GM12878 (cell line): ENCODE results near the gene ZNF83. TPM values are rescaled to one million over a fixed set of nuclear protein-coding genes. Genes with fewer than 3 reads are reported as not detected.

Source experiments
- ATAC-seq: fragments of 200-7000 bp; cut with Tn5 transposase; 3 replicates; pipeline ENCODE4 v1.9.1; 2020; ENCODE audit warnings: mild to moderate bottlenecking, moderate library complexity
- BruUV-seq: library from RNA; stranded (reverse); fragments of 400-500 nt; replicated peaks from 2 replicates; lab custom pipeline; 2021; lab: Mats Ljungman, UMichigan
- CTCF ChIA-PET: fragments of 300-600 bp; sonication (Branson Sonifier 250); formaldehyde crosslinking; extraction: SDS; loops from one replicate; lab custom pipeline; 2021; ENCODE audit warnings: inconsistent platforms; lab: Yijun Ruan, JAX
- POLR2A ChIA-PET: fragments of 350-600 bp; formaldehyde crosslinking; extraction: SDS; loops from one replicate; lab custom pipeline; 2021; ENCODE audit warnings: inconsistent platforms; lab: Charles Lee
- RAD21 ChIA-PET: fragments of 300-600 bp; sonication (Branson Sonifier 250); formaldehyde crosslinking; loops from one replicate; lab custom pipeline; 2023; ENCODE audit warnings: antibody characterized with exemption; ENCODE audit not compliant: unreplicated experiment; lab: Charles Lee
- SMC1A ChIA-PET: fragments of 300-600 bp; sonication (Branson Sonifier 250); formaldehyde crosslinking; loops from one replicate; lab custom pipeline; 2023; ENCODE audit not compliant: unreplicated experiment, uncharacterized antibody; lab: Charles Lee
- DNase-seq: peaks from one replicate; pipeline ENCODE4 v3.0.0-alpha.2; 2011; ENCODE audit warnings: low read depth, low spot score
- FAIRE-seq: peaks from 3 replicates; lab custom pipeline; 2011; peaks lifted over from hg19 to GRCh38; lab: Jason Lieb, UNC
- H2AFZ ChIP-seq: 2 replicates; pipeline ENCODE4 v1.6.0; 2011; ENCODE audit warnings: low read depth, low read length, control low read depth; ENCODE audit not compliant: control insufficient read depth
- H3K27ac ChIP-seq: 2 replicates; pipeline ENCODE4 v1.5.1; 2011; ENCODE audit warnings: control low read depth; ENCODE audit not compliant: control insufficient read depth, insufficient read depth
- H3K27me3 ChIP-seq, 2 experiments: replicated peaks in 1 of 2; 2 replicates each; pipeline versions ENCODE4 v1.6.0 to v1.6.1; 2011; ENCODE audit warnings: low read length in 1 of 2; ENCODE audit not compliant: control insufficient read depth in 2 of 2, insufficient read depth in 2 of 2
- H3K36me3 ChIP-seq, 2 experiments: 2 replicates each; pipeline ENCODE4 v1.5.1; 2011; ENCODE audit warnings: low read length in 1 of 2; ENCODE audit not compliant: control insufficient read depth in 2 of 2, insufficient read depth in 2 of 2
- H3K4me1 ChIP-seq: 2 replicates; pipeline ENCODE4 v1.6.1; 2011; ENCODE audit warnings: mild to moderate bottlenecking, low read length, moderate library complexity, mixed read lengths; ENCODE audit not compliant: control insufficient read depth, insufficient read depth
- H3K4me2 ChIP-seq: 2 replicates; pipeline ENCODE4 v1.6.0; 2011; ENCODE audit warnings: control low read depth; ENCODE audit not compliant: control insufficient read depth, insufficient read depth
- H3K4me3 ChIP-seq: fragments of 200-600 bp; sonication (generic); 2 replicates; pipeline ENCODE4 v1.5.1; 2016
- H3K79me2 ChIP-seq: 2 replicates; pipeline ENCODE4 v1.6.0; 2011; ENCODE audit warnings: low read length; ENCODE audit not compliant: control insufficient read depth, insufficient read depth
- H3K9ac ChIP-seq: 2 replicates; pipeline ENCODE4 v1.8.0; 2011; ENCODE audit warnings: low read length, control low read depth, mixed read lengths; ENCODE audit not compliant: control insufficient read depth, insufficient read depth
- H3K9me3 ChIP-seq: replicated peaks from 3 replicates; pipeline ENCODE4 v1.5.1; 2011; ENCODE audit warnings: mild to moderate bottlenecking, low read length; ENCODE audit not compliant: control insufficient read depth, insufficient read depth
- H4K20me1 ChIP-seq: 2 replicates; pipeline ENCODE4 v1.6.0; 2011; ENCODE audit not compliant: control insufficient read depth, insufficient read depth
- CHD1 ChIP-seq: IDR thresholded peaks from 2 replicates; pipeline ENCODE4 v1.6.1; 2012; ENCODE audit warnings: low read depth, low read length, improper control_type of control experiment
- CHD2 ChIP-seq: IDR thresholded peaks from 2 replicates; pipeline ENCODE4 v1.6.1; 2011; ENCODE audit warnings: low read depth, low read length, improper control_type of control experiment, borderline replicate concordance
- ESRRA ChIP-seq: IDR thresholded peaks from 2 replicates; pipeline ENCODE4 v1.6.1; 2012; ENCODE audit warnings: mild to moderate bottlenecking, low read length, improper control_type of control experiment
- HCFC1 ChIP-seq: fragments of 150-350 bp; IDR thresholded peaks from 2 replicates; pipeline ENCODE4 v1.6.1; 2014; ENCODE audit warnings: low read length
- MXI1 ChIP-seq: fragments of 150-350 bp; IDR thresholded peaks from 2 replicates; pipeline ENCODE4 v1.6.1; 2011; ENCODE audit warnings: low read depth, mild to moderate bottlenecking, inconsistent platforms, low read length, improper control_type of control experiment
- NRF1 ChIP-seq: conservative IDR thresholded peaks from 2 replicates; pipeline ENCODE4 v1.6.1; 2011; ENCODE audit warnings: mild to moderate bottlenecking, low read depth, low read length, improper control_type of control experiment
- YY1 ChIP-seq: IDR thresholded peaks from 2 replicates; pipeline ENCODE4 v1.6.1; 2011; ENCODE audit warnings: low read depth, mild to moderate bottlenecking, low read length
- WGBS: methylation state at CpG from one replicate; pipeline ENCODE4 v1.1.6; 2016; ENCODE audit warnings: low lambda C conversion rate; ENCODE audit not compliant: insufficient replicate concordance, insufficient coverage; ENCODE audit errors: missing lambda C conversion rate; 5-methylcytosine and 5-hydroxymethylcytosine counted together
- in situ Hi-C: fragments of 300-500 bp; cut with MboI; formaldehyde crosslinking; loops from 9 replicates; pipeline ENCODE4 v1.14.3; 2018; ENCODE audit warnings: mixed read lengths
- intact Hi-C: fragments of 100-400 bp; cut with micrococcal nuclease; formaldehyde crosslinking; loops from one replicate; pipeline ENCODE4 v1.14.2; 2022; ENCODE audit not compliant: unreplicated experiment
- polyA plus RNA-seq, 11 experiments: library from polyadenylated mRNA; depleted of rRNA in 4 of 11; unstranded in 6 of 11; stranded (reverse) in 5 of 11; fragments of >200 nt; fragmentation: Nextera tagmentation in 4 of 11; fragmentation: Illumina TruSeq in 1 of 11; extraction: Ambion mirVana in 4 of 11; extraction: Trizol in 1 of 11; gene quantifications; 1 replicate in 1 of 11; 2 replicates in 10 of 11; pipeline versions ENCODE4 v1.2.1 to v1.2.3, GENCODE V29; 2011 to 2016; ENCODE audit warnings: inconsistent platforms in 2 of 11, missing spikeins in 2 of 11, low read depth in 1 of 11
- total RNA-seq, 4 experiments: library from RNA; depleted of rRNA in 3 of 4; stranded (reverse); fragments of >200 nt in 3 of 4; fragmentation: Illumina TruSeq in 1 of 4; extraction: Trizol in 1 of 4; gene quantifications; 2 replicates each; pipeline versions ENCODE4 v1.2.1 to v1.2.3, GENCODE V29; 2013 to 2021
- TF ChIP-seq, protein P1 (sequence below): IDR thresholded peaks from 2 replicates; pipeline ENCODE4 v1.6.1; 2012; ENCODE audit warnings: low read depth, low read length, improper control_type of control experiment
- TF ChIP-seq, protein P2 (sequence below): fragments of 450-650 bp; IDR thresholded peaks from 2 replicates; pipeline ENCODE4 v1.6.1; 2018; ENCODE audit warnings: mild to moderate bottlenecking, low read depth, moderate library complexity; ENCODE audit not compliant: partially characterized antibody
- TF ChIP-seq, protein P3 (sequence below): fragments of 450-650 bp; IDR thresholded peaks from 2 replicates; pipeline ENCODE4 v1.6.1; 2014; ENCODE audit warnings: mild to moderate bottlenecking

The ZNF83 gene
- total and polyA plus RNA-seq, 10 of the 15 experiments (the other 5 are each of a cell fraction or from before 2014, with no cell fraction given): 9.9 to 90.1 (median 18.7) TPM

DNA sequence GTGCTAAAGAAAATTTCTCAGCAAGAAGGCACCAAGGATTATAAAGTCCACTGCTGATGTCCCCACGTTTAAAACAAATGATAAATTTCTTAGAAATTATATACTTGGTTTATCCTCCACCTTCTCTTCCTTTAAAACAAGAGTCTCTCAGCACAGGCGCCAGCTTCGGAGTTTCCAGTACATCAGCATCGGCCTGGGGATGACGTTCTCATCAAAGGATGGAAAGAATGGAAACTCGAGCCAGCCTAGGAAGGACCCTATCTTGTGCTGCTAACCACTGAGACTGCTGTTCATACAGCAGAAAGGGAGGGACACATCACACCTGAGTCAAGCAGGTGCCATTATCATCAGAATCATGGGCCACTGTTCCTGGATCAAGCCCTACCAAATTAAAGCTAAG is 29.8 kb upstream of the ZNF83 start:
- H3K36me3 ChIP-seq: peaks cover 0 to 2% of the 10 kb centered on the region in 2 experiments; a peak in 1 of 4 replicates

DNA sequence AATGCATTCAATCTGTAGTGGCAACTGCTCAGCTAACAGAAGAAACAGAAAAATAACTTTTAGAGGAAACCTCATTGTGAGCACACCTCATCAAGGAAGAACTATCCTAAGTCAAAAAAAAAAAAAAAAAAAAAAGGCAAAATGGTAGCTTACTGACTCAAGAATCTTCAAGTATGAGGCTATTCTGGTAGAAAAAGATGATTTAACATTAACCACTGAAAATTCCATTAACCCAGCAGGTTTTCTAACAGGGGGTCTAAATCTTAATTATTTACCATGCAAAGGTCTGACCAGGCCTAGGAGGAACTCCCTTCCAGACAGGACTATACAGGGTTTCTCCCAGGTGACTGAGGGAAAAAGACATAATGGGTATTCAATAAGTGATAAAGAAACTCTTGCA is 28.4 kb upstream of the ZNF83 start:
- no peak for TF ChIP-seq ESRRA
- TF ChIP-seq CHD2: no peak
- TF ChIP-seq, protein P1, sequence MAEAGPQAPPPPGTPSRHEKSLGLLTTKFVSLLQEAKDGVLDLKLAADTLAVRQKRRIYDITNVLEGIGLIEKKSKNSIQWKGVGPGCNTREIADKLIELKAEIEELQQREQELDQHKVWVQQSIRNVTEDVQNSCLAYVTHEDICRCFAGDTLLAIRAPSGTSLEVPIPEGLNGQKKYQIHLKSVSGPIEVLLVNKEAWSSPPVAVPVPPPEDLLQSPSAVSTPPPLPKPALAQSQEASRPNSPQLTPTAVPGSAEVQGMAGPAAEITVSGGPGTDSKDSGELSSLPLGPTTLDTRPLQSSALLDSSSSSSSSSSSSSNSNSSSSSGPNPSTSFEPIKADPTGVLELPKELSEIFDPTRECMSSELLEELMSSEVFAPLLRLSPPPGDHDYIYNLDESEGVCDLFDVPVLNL: no peak
- TF ChIP-seq, protein P2, sequence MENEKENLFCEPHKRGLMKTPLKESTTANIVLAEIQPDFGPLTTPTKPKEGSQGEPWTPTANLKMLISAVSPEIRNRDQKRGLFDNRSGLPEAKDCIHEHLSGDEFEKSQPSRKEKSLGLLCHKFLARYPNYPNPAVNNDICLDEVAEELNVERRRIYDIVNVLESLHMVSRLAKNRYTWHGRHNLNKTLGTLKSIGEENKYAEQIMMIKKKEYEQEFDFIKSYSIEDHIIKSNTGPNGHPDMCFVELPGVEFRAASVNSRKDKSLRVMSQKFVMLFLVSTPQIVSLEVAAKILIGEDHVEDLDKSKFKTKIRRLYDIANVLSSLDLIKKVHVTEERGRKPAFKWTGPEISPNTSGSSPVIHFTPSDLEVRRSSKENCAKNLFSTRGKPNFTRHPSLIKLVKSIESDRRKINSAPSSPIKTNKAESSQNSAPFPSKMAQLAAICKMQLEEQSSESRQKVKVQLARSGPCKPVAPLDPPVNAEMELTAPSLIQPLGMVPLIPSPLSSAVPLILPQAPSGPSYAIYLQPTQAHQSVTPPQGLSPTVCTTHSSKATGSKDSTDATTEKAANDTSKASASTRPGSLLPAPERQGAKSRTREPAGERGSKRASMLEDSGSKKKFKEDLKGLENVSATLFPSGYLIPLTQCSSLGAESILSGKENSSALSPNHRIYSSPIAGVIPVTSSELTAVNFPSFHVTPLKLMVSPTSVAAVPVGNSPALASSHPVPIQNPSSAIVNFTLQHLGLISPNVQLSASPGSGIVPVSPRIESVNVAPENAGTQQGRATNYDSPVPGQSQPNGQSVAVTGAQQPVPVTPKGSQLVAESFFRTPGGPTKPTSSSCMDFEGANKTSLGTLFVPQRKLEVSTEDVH: no peak
- TF ChIP-seq, protein P3, sequence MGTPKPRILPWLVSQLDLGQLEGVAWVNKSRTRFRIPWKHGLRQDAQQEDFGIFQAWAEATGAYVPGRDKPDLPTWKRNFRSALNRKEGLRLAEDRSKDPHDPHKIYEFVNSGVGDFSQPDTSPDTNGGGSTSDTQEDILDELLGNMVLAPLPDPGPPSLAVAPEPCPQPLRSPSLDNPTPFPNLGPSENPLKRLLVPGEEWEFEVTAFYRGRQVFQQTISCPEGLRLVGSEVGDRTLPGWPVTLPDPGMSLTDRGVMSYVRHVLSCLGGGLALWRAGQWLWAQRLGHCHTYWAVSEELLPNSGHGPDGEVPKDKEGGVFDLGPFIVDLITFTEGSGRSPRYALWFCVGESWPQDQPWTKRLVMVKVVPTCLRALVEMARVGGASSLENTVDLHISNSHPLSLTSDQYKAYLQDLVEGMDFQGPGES: no peak

More for the DNA sequence above, 29.8 kb upstream of the ZNF83 start:
- no peak overlapping the region for H3K9ac ChIP-seq
- no peak overlapping the region for H3K4me2 ChIP-seq
- no peak for ATAC-seq
- no peak for DNase-seq
- BruUV-seq: no TSS peak
- H3K4me3 ChIP-seq: no peak overlapping the region
- ChIA-PET SMC1A (no interaction called here), RAD21 (no interaction called here), CTCF (no interaction called here), POLR2A (no interaction called here)
- H3K9me3 ChIP-seq: peaks cover 2% of the 10 kb centered on the region; the same call in 1 of the 3 replicates
- in situ Hi-C loops: no loop called here
- no peak for FAIRE-seq
- H3K27ac ChIP-seq: no peak overlapping the region
- TF ChIP-seq MXI1 (no peak), NRF1 (no peak), YY1 (no peak), HCFC1 (no peak), CHD1 (no peak)
- H3K27me3 ChIP-seq: no peaks in the 10 kb centered on the region
- WGBS: 98% methylated on average over 6 of the region's 6 CpGs
- H2AFZ ChIP-seq: no peak overlapping the region
- intact Hi-C loops: no loop called here
- H3K79me2 ChIP-seq: no peaks in the 10 kb centered on the region
- H4K20me1 ChIP-seq: no peaks in the 10 kb centered on the region
- H3K4me1 ChIP-seq: no peaks in the 10 kb centered on the region

More for the DNA sequence above, 28.4 kb upstream of the ZNF83 start:
- no TSS peak for BruUV-seq
- in situ Hi-C loops (no loop called here), intact Hi-C loops (no loop called here)
- H4K20me1 ChIP-seq: no peaks in the 10 kb centered on the region
- no peaks in the 10 kb centered on the region for H3K27me3 ChIP-seq
- RAD21 ChIA-PET: no interaction called here
- CTCF ChIA-PET: interaction anchor here (0.6 kb wide), 1 partner anchor 288 kb away, joined by 3 read pairs; no protein-coding TSS in a partner anchor
- H3K36me3 ChIP-seq: peaks cover 0 to 2% of the 10 kb centered on the region in 2 experiments; a peak in 2 of 4 replicates
- H3K9me3 ChIP-seq: peaks cover 2% of the 10 kb centered on the region; the same call in 1 of the 3 replicates
- H3K9ac ChIP-seq: no peak overlapping the region
- no peak overlapping the region for H3K4me3 ChIP-seq
- H3K27ac ChIP-seq: no peak overlapping the region
- no peak overlapping the region for H3K4me2 ChIP-seq
- ATAC-seq (no peak), FAIRE-seq (no peak), DNase-seq (no peak)
- no peak overlapping the region for H2AFZ ChIP-seq
- no peaks in the 10 kb centered on the region for H3K4me1 ChIP-seq
- H3K79me2 ChIP-seq: no peaks in the 10 kb centered on the region
- POLR2A ChIA-PET: interaction anchor here (1.0 kb wide), 1 partner anchor 19 kb away, joined by 3 read pairs; no protein-coding TSS in a partner anchor
- SMC1A ChIA-PET: interaction anchor here (1.2 kb wide), 1 partner anchor 8 kb away, joined by 4 read pairs; no protein-coding TSS in a partner anchor
